Activated CD8-positive, alpha-beta memory T cell treated with anti-CD3 and anti-CD28 coated beads for 36 hours (primary cell): ENCODE results near the gene TMEM151A. TPM values are rescaled to one million over a fixed set of nuclear protein-coding genes. Genes with fewer than 3 reads are reported as not detected.

ENCODE experiments used
- CTCF ChIA-PET: fragments of 350-600 bp; sonication (Branson Sonifier 250); formaldehyde crosslinking; loops from one replicate; lab custom pipeline; 2021; ENCODE audit warnings: antibody characterized with exemption; lab: Charles Lee
- POLR2A ChIA-PET: fragments of 350-600 bp; sonication (Branson Sonifier 250); formaldehyde crosslinking; loops from one replicate; lab custom pipeline; 2021; ENCODE audit warnings: antibody characterized with exemption; lab: Charles Lee
- total RNA-seq, 2 experiments: library from RNA; stranded (reverse); gene quantifications; one replicate each; pipeline ENCODE4 v1.2.3, GENCODE V29; 2021

The TMEM151A gene
- total RNA-seq, 2 experiments from 2014 or later, result not detected

- CTCF ChIA-PET, result no interaction called here
- POLR2A ChIA-PET, result no interaction called here
These were observed 32.0 kb downstream of the TMEM151A start for GRCh38 chr11:66323684-66324083.

GRCh38 chr11:66324664-66325063, 33.0 kb downstream of the TMEM151A start:
- POLR2A ChIA-PET, result interaction anchor here (1.1 kb wide), 1 partner anchor 12 kb away, joined by 5 read pairs; no protein-coding TSS in a partner anchor
- CTCF ChIA-PET, result interaction anchor here (0.7 to 1.8 kb wide), 2 partner anchors 7 to 12 kb away, joined by 3 to 5 read pairs; partner anchors contain the start of gene CD248

- POLR2A ChIA-PET, result interaction anchor here (1.1 kb wide), 1 partner anchor 12 kb away, joined by 5 read pairs; no protein-coding TSS in a partner anchor
These were observed 33.6 kb downstream of the TMEM151A start for GRCh38 chr11:66325263-66325671.

GRCh38 chr11:66326261-66327111, 34.8 kb downstream of the TMEM151A start:
- CTCF ChIA-PET, result interaction anchor here (0.6 to 1.6 kb wide), 5 partner anchors 8 to 103 kb away, joined by 3 to 11 read pairs (median 4); no protein-coding TSS in a partner anchor

More at GRCh38 chr11:66325263-66325671, 33.6 kb downstream of the TMEM151A start:
- CTCF ChIA-PET, result interaction anchor here (0.6 to 1.8 kb wide), 3 partner anchors 8 to 46 kb away, joined by 3 to 5 read pairs (median 5); partner anchors contain the start of gene CD248

GRCh38 chr11:66327171-66328030, 35.7 kb downstream of the TMEM151A start:
- CTCF ChIA-PET, result interaction anchor here (1.0 to 1.6 kb wide), 4 partner anchors 8 to 16 kb away, joined by 3 to 11 read pairs (median 4); no protein-coding TSS in a partner anchor
- POLR2A ChIA-PET, result no interaction called here

More at GRCh38 chr11:66326261-66327111, 34.8 kb downstream of the TMEM151A start:
- POLR2A ChIA-PET, result interaction anchor here (0.7 kb wide), 1 partner anchor 9 kb away, joined by 3 read pairs; no protein-coding TSS in a partner anchor

- ChIA-PET CTCF (no interaction called here), POLR2A (no interaction called here)
These were observed 36.3 kb downstream of the TMEM151A start for GRCh38 chr11:66328031-66328301.

- ChIA-PET POLR2A (interaction anchor here (0.7 kb wide), 1 partner anchor 11 kb away, joined by 3 read pairs; no protein-coding TSS in a partner anchor), CTCF (interaction anchor here (0.9 to 8.5 kb wide), 4 partner anchors 13 to 79 kb away, joined by 4 to 111 read pairs (median 5); partner anchors contain the start of genes BRMS1 and CD248)
These were observed 36.8 kb downstream of the TMEM151A start for GRCh38 chr11:66328302-66329144.

GRCh38 chr11:66329165-66329673, 37.5 kb downstream of the TMEM151A start:
- POLR2A ChIA-PET, result interaction anchor here (0.7 kb wide), 1 partner anchor 12 kb away, joined by 3 read pairs; no protein-coding TSS in a partner anchor
- CTCF ChIA-PET, result interaction anchor here (0.7 to 8.5 kb wide), 5 partner anchors 14 to 209 kb away, joined by 3 to 111 read pairs (median 5); partner anchors contain the start of genes BRMS1 and CD248

- POLR2A ChIA-PET, result no interaction called here
- CTCF ChIA-PET, result interaction anchor here (8.5 kb wide), 1 partner anchor 16 kb away, joined by 111 read pairs; the partner anchor contains the start of gene CD248
These were observed 39.2 kb downstream of the TMEM151A start for GRCh38 chr11:66330931-66331330.

GRCh38 chr11:66331542-66332370, 40.1 kb downstream of the TMEM151A start:
- ChIA-PET CTCF (interaction anchor here (0.6 to 8.5 kb wide), 2 partner anchors 17 to 42 kb away, joined by 4 to 111 read pairs; partner anchors contain the start of gene CD248), POLR2A (no interaction called here)

GRCh38 chr11:66332371-66333219, 40.9 kb downstream of the TMEM151A start:
- ChIA-PET POLR2A (no interaction called here), CTCF (interaction anchor here (0.6 to 8.5 kb wide), 2 partner anchors 18 to 41 kb away, joined by 4 to 111 read pairs; partner anchors contain the start of gene CD248)

GRCh38 chr11:66333220-66333877, 41.7 kb downstream of the TMEM151A start:
- POLR2A ChIA-PET, result no interaction called here

GRCh38 chr11:66333896-66334604, 42.4 kb downstream of the TMEM151A start:
- POLR2A ChIA-PET, result no interaction called here
- CTCF ChIA-PET, result interaction anchor here (8.5 kb wide), 1 partner anchor 19 kb away, joined by 111 read pairs; the partner anchor contains the start of gene CD248

More at GRCh38 chr11:66333220-66333877, 41.7 kb downstream of the TMEM151A start:
- CTCF ChIA-PET, result interaction anchor here (8.5 kb wide), 1 partner anchor 18 kb away, joined by 111 read pairs; the partner anchor contains the start of gene CD248
